ENCODE data around the gene GPRIN3. TPM values are rescaled to one million over a fixed set of nuclear protein-coding genes. Genes with fewer than 3 reads are reported as not detected.

GPRIN3 gene
- total RNA-seq, 1 donor from 2014 or later: 94.3 TPM

DNA sequence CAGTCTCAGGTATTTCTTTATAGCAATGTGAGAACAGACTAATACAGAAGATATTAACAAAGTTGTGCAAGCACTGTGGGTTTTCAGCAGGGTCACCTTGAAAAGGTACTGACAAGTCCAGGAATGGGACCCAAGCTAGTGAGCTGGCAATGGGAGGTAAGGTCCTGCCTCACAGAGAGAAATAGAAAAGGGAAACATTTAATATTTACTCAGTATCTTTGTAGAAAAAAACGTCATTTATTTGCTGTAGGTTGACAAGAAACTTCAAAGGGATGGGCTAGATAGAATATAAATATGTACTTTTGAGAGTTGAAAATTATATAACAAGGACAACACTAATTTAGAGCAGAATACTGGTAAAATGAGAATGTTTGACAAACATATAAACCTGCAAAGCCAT lies 89.0 kb downstream of the GPRIN3 start:
- Mint-ChIP-seq H3K36me3 (ENCODE audit: unreplicated experiment) (no peaks in the 10 kb centered on the region), H3K27me3 (ENCODE audit: unreplicated experiment) (peaks cover 2% of the 10 kb centered on the region), H3K4me3 (ENCODE audit: unreplicated experiment) (no peak overlapping the region), H3K4me1 (ENCODE audit: low read depth, unreplicated experiment) (peaks cover 4% of the 10 kb centered on the region), H3K27ac (ENCODE audit: unreplicated experiment) (no peak overlapping the region), H3K9me3 (ENCODE audit: unreplicated experiment) (no peaks in the 10 kb centered on the region)
- no peak for DNase-seq
- TF ChIP-seq, protein P1, sequence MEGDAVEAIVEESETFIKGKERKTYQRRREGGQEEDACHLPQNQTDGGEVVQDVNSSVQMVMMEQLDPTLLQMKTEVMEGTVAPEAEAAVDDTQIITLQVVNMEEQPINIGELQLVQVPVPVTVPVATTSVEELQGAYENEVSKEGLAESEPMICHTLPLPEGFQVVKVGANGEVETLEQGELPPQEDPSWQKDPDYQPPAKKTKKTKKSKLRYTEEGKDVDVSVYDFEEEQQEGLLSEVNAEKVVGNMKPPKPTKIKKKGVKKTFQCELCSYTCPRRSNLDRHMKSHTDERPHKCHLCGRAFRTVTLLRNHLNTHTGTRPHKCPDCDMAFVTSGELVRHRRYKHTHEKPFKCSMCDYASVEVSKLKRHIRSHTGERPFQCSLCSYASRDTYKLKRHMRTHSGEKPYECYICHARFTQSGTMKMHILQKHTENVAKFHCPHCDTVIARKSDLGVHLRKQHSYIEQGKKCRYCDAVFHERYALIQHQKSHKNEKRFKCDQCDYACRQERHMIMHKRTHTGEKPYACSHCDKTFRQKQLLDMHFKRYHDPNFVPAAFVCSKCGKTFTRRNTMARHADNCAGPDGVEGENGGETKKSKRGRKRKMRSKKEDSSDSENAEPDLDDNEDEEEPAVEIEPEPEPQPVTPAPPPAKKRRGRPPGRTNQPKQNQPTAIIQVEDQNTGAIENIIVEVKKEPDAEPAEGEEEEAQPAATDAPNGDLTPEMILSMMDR (IDR thresholded peaks at IDR 0.05; ENCODE audit: partially characterized antibody, unreplicated experiment): no peak

DNA sequence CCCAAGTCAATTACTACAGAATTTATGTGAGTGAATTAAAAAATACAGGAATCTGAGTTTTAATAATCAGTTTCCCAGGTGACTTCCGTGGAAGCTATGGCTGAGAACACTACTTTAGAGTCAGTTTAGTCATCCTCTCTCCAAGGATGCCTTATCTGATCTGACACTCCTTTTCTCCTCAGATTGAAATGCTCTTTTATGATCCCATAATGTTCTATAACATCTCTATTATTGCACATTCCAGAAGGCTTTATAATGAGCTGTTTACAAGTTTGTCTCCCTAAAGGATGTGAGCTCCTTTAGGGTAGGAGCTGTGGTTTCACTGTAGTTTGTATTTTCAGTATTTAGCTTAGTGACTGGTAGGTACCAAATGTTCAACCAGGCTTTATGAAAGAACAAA lies 90.0 kb downstream of the GPRIN3 start:
- Mint-ChIP-seq H3K4me1 (ENCODE audit: low read depth, unreplicated experiment) (peaks cover 4% of the 10 kb centered on the region), H3K4me3 (ENCODE audit: unreplicated experiment) (no peak overlapping the region), H3K27ac (ENCODE audit: unreplicated experiment) (no peak overlapping the region), H3K36me3 (ENCODE audit: unreplicated experiment) (no peaks in the 10 kb centered on the region), H3K27me3 (ENCODE audit: unreplicated experiment) (peaks cover 2% of the 10 kb centered on the region), H3K9me3 (ENCODE audit: unreplicated experiment) (no peaks in the 10 kb centered on the region)
- TF ChIP-seq, protein P1 (IDR thresholded peaks at IDR 0.05; ENCODE audit: partially characterized antibody, unreplicated experiment): no peak
- no peak for DNase-seq

DNA sequence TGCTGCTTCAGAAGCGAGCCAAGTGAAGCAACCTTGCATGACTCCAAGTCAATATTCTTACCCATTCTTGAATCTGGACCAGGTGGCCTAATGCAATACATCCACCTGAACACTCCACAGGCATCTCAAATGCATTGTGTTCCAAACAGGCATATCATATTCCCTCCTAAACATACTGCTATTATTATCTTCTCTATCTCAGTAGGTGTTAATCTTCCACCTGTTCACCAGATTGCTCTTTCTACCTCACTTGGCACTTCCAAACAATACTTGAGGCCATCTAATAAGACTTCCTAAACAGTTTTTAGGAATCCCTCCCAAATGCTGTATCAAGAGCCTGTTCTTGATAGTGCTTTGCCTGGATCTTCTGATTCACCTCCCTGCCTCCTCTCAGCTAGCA lies 90.7 kb downstream of the GPRIN3 start:
- Mint-ChIP-seq H3K4me3 (ENCODE audit: unreplicated experiment) (no peak overlapping the region), H3K4me1 (ENCODE audit: low read depth, unreplicated experiment) (peaks cover 4% of the 10 kb centered on the region), H3K36me3 (ENCODE audit: unreplicated experiment) (no peaks in the 10 kb centered on the region), H3K9me3 (ENCODE audit: unreplicated experiment) (no peaks in the 10 kb centered on the region), H3K27ac (ENCODE audit: unreplicated experiment) (no peak overlapping the region), H3K27me3 (ENCODE audit: unreplicated experiment) (peaks cover 2% of the 10 kb centered on the region)
- no peak for DNase-seq
- TF ChIP-seq, protein P1 (IDR thresholded peaks at IDR 0.05; ENCODE audit: partially characterized antibody, unreplicated experiment): no peak

GRCh38 chr4:89216422-89216821 lies 91.2 kb downstream of the GPRIN3 start:
- DNase-seq: no peak
- Mint-ChIP-seq H3K27ac (ENCODE audit: unreplicated experiment) (no peak overlapping the region), H3K27me3 (ENCODE audit: unreplicated experiment) (peaks cover 2% of the 10 kb centered on the region), H3K4me1 (ENCODE audit: low read depth, unreplicated experiment) (peaks cover 4% of the 10 kb centered on the region), H3K4me3 (ENCODE audit: unreplicated experiment) (no peak overlapping the region), H3K9me3 (ENCODE audit: unreplicated experiment) (no peaks in the 10 kb centered on the region), H3K36me3 (ENCODE audit: unreplicated experiment) (no peaks in the 10 kb centered on the region)
- TF ChIP-seq, protein P1 (IDR thresholded peaks at IDR 0.05; ENCODE audit: partially characterized antibody, unreplicated experiment): no peak

- peaks cover under 1% of the 10 kb centered on the region for H3K4me1 Mint-ChIP-seq (ENCODE audit: low read depth, unreplicated experiment)
- H3K27me3 Mint-ChIP-seq (ENCODE audit: unreplicated experiment): no peaks in the 10 kb centered on the region
- no peaks in the 10 kb centered on the region for H3K9me3 Mint-ChIP-seq (ENCODE audit: unreplicated experiment)
- no peak for DNase-seq
- H3K36me3 Mint-ChIP-seq (ENCODE audit: unreplicated experiment): no peaks in the 10 kb centered on the region
- H3K27ac Mint-ChIP-seq (ENCODE audit: unreplicated experiment): no peak overlapping the region
- TF ChIP-seq, protein P1 (IDR thresholded peaks at IDR 0.05; ENCODE audit: partially characterized antibody, unreplicated experiment): no peak
- no peak overlapping the region for H3K4me3 Mint-ChIP-seq (ENCODE audit: unreplicated experiment)
Observed at GRCh38 chr4:89215736-89216135, 91.9 kb downstream of the GPRIN3 start.

All from glutamatergic neuron (in vitro differentiated cells).